Calu3 (cell line): ENCODE results near the gene LRP3. TPM values are rescaled to one million over a fixed set of nuclear protein-coding genes. Genes with fewer than 3 reads are reported as not detected.

ENCODE experiments used
- BruUV-seq: library from RNA; stranded (reverse); fragments of 400-500 nt; replicated peaks from 2 replicates; lab custom pipeline; 2021; lab: Mats Ljungman, UMichigan
- CTCF ChIA-PET: fragments of 300-600 bp; sonication (Branson Sonifier 250); formaldehyde crosslinking; loops from one replicate; lab custom pipeline; 2022; ENCODE audit warnings: antibody characterized with exemption; lab: Charles Lee
- DNase-seq: peaks from one replicate; pipeline ENCODE4 v3.0.0; 2022
- H3K27ac Mint-ChIP-seq: one replicate; pipeline ENCODE4 v1.8.0; 2022; ENCODE audit warnings: mixed read lengths; ENCODE audit not compliant: unreplicated experiment
- H3K27me3 Mint-ChIP-seq: one replicate; pipeline ENCODE4 v1.8.0; 2022; ENCODE audit warnings: mixed read lengths; ENCODE audit not compliant: unreplicated experiment
- H3K36me3 Mint-ChIP-seq: one replicate; pipeline ENCODE4 v1.8.0; 2022; ENCODE audit warnings: mild to moderate bottlenecking, moderate library complexity, mixed read lengths; ENCODE audit not compliant: insufficient read depth, unreplicated experiment
- H3K4me1 Mint-ChIP-seq: one replicate; pipeline ENCODE4 v1.8.0; 2022; ENCODE audit warnings: mild to moderate bottlenecking, low read depth, mixed read lengths; ENCODE audit not compliant: unreplicated experiment
- H3K4me3 Mint-ChIP-seq: one replicate; pipeline ENCODE4 v1.8.0; 2022; ENCODE audit warnings: mild to moderate bottlenecking, low read depth, moderate library complexity, mixed read lengths; ENCODE audit not compliant: unreplicated experiment
- H3K9me3 Mint-ChIP-seq: one replicate; pipeline ENCODE4 v1.8.0; 2022; ENCODE audit warnings: low read depth, mixed read lengths; ENCODE audit not compliant: unreplicated experiment
- intact Hi-C: fragments of 100-400 bp; cut with micrococcal nuclease; formaldehyde crosslinking; loops from one replicate; pipeline ENCODE4 v1.10.0; 2022; ENCODE audit not compliant: unreplicated experiment
- total RNA-seq: library from RNA; stranded (reverse); gene quantifications from 2 replicates; pipeline ENCODE4 v1.2.3, GENCODE V29; 2022
- TF ChIP-seq, protein P1 (sequence below): fragments of 200-600 bp; IDR thresholded peaks from one replicate; pipeline ENCODE4 v1.8.0; 2022; ENCODE audit warnings: antibody characterized with exemption; ENCODE audit not compliant: unreplicated experiment

The LRP3 gene
- total RNA-seq, 1 experiment from 2014 or later, result 0.59 TPM

DNA sequence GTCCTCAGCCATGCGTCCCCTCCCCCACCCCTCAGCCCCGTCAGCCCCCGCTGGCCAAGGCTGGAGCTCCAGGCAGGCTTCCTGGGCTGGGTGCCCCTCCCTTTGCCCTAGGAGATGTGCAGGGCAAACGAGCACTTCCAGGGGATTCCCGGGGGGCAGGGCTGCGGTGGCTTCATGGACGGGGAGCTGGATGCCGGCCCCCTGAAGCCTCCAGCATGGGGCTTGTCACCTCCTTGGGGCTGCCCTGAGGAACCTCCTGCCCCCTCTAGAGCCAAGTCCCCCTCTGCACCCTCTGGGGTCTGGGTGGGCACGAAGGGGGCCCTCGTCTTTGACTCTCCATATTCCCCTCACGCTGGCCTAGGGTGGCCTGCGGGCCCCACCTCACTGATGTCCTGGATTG is 56.9 kb downstream of the LRP3 start:
- CTCF ChIA-PET, result interaction anchor here (0.6 to 0.8 kb wide), 2 partner anchors 114 to 940 kb away, joined by 3 read pairs; no protein-coding TSS in a partner anchor
- H3K9me3 Mint-ChIP-seq, result no peaks in the 10 kb centered on the region
- H3K27me3 Mint-ChIP-seq, result peaks cover 16% of the 10 kb centered on the region
- H3K4me1 Mint-ChIP-seq, result no peaks in the 10 kb centered on the region
- TF ChIP-seq, protein P1, sequence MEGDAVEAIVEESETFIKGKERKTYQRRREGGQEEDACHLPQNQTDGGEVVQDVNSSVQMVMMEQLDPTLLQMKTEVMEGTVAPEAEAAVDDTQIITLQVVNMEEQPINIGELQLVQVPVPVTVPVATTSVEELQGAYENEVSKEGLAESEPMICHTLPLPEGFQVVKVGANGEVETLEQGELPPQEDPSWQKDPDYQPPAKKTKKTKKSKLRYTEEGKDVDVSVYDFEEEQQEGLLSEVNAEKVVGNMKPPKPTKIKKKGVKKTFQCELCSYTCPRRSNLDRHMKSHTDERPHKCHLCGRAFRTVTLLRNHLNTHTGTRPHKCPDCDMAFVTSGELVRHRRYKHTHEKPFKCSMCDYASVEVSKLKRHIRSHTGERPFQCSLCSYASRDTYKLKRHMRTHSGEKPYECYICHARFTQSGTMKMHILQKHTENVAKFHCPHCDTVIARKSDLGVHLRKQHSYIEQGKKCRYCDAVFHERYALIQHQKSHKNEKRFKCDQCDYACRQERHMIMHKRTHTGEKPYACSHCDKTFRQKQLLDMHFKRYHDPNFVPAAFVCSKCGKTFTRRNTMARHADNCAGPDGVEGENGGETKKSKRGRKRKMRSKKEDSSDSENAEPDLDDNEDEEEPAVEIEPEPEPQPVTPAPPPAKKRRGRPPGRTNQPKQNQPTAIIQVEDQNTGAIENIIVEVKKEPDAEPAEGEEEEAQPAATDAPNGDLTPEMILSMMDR, result no peak
- no TSS peak for BruUV-seq
- H3K36me3 Mint-ChIP-seq, result no peaks in the 10 kb centered on the region
- intact Hi-C loops, result no loop called here
- DNase-seq, result no peak
- no peak overlapping the region for H3K4me3 Mint-ChIP-seq
- no peak overlapping the region for H3K27ac Mint-ChIP-seq

DNA sequence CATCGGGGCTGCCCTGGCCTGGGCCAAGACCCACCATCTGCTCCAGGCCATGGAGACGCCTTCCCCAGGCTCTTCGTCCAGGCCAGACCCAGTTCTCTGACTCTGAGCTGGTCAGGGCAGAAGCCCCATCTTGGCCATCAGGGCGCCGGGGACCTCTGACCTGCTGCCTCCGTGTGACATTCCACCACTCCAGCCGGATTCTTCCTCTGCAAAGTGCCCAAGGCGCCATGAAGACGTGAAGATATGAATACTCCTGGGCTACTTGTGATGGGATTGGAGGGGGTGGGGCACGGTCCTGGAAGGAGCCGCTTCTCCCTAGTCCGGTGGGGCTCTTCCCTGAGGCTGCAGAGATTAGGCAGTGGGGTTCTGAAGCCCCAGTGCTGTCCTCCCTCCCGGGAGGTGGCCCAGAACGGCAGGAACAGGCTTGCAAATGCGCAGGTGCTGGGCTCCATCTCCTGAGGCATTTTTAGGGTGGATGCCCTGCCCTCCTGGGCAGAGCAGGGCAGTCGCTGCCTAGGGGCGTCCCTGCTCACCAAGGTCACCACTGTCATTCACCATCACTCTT is 57.5 kb downstream of the LRP3 start:
- intact Hi-C loops, result no loop called here
- CTCF ChIA-PET, result interaction anchor here (0.6 to 0.8 kb wide), 2 partner anchors 114 to 939 kb away, joined by 3 read pairs; no protein-coding TSS in a partner anchor
- TF ChIP-seq, protein P1, result no peak
- no TSS peak for BruUV-seq
- Mint-ChIP-seq H3K27ac (no peak overlapping the region), H3K36me3 (no peaks in the 10 kb centered on the region), H3K4me1 (no peaks in the 10 kb centered on the region), H3K27me3 (peaks cover 21% of the 10 kb centered on the region), H3K4me3 (no peak overlapping the region), H3K9me3 (no peaks in the 10 kb centered on the region)
- no peak for DNase-seq

DNA sequence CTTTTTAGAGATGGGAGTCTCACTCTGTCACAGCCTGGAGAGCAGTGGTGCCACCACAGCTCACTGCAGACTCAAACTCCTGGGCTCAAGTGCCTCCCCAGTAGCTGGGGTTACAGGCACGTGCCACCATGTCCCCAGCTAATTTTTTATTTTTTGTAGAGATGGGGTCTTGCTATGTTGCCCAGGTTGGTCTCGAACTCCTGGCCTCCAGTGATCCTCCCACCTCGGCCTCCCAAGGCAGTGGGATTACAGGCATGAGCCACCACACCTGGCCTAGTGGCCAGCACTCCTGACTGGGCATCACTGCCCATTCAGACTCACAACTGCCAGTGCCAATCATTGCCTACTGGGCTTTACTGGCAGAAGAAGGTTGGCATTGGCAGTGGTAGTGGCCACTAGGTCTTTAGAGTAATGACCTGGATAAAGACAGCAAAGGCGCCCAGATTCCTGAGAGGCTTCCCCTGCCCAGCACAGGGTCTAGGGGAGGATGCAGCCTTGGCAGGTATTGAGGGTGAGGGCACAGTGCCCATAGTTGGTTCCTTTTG is 58.4 kb downstream of the LRP3 start:
- TF ChIP-seq, protein P1, result no peak
- intact Hi-C loops, result no loop called here
- H3K4me3 Mint-ChIP-seq, result no peak overlapping the region
- no peaks in the 10 kb centered on the region for H3K9me3 Mint-ChIP-seq
- H3K36me3 Mint-ChIP-seq, result no peaks in the 10 kb centered on the region
- no peak overlapping the region for H3K27ac Mint-ChIP-seq
- no peaks in the 10 kb centered on the region for H3K4me1 Mint-ChIP-seq
- CTCF ChIA-PET, result no interaction called here
- DNase-seq, result no peak
- H3K27me3 Mint-ChIP-seq, result peaks cover 30% of the 10 kb centered on the region
- no TSS peak for BruUV-seq

DNA sequence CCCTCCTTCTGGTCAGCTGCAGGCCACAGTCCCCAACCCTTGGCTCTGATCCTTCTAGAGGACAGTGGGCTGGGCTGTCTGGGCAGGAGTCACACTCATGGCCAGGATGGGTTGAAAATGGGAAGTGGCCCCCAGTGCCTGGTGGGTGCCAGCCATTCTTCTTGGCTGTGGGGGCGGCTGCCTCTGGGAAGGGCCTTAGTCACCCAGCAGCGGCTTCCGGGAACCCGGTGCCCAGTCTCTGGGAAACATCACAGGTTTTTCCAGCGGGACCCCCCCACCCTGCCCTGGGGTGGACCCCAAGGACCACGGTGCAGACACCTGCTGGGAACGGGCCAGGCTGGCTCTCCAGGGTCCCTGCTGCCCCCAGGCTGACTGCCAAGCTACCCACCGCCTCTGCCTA is 58.8 kb downstream of the LRP3 start:
- TF ChIP-seq, protein P1, result no peak
- no peak overlapping the region for H3K4me3 Mint-ChIP-seq
- H3K27ac Mint-ChIP-seq, result no peak overlapping the region
- no TSS peak for BruUV-seq
- DNase-seq, result no peak
- no peaks in the 10 kb centered on the region for H3K36me3 Mint-ChIP-seq
- no peaks in the 10 kb centered on the region for H3K4me1 Mint-ChIP-seq
- H3K9me3 Mint-ChIP-seq, result no peaks in the 10 kb centered on the region
- peaks cover 35% of the 10 kb centered on the region for H3K27me3 Mint-ChIP-seq
- intact Hi-C loops, result no loop called here
- CTCF ChIA-PET, result no interaction called here
